H1 (cell line): ENCODE results near the gene C2. TPM values are rescaled to one million over a fixed set of nuclear protein-coding genes. Genes with fewer than 3 reads are reported as not detected.

Experiments used
- EP300 ChIP-seq, 2 experiments: IDR thresholded peaks; 1 replicate in 1 of 2; 2 replicates in 1 of 2; pipeline ENCODE4 v1.6.1; 2011 to 2012; ENCODE audit warnings: low read depth in 2 of 2, low read length in 2 of 2, mild to moderate bottlenecking in 2 of 2, borderline replicate concordance in 1 of 2, inconsistent platforms in 1 of 2, moderate library complexity in 1 of 2
- SUZ12 ChIP-seq: fragments of 200-600 bp; sonication (generic); IDR thresholded peaks from 2 replicates; pipeline ENCODE4 v1.6.1; 2012; ENCODE audit warnings: mild to moderate bottlenecking, inconsistent platforms, low read length, moderate library complexity, mixed read lengths
- polyA plus RNA-seq, 7 experiments: library from polyadenylated mRNA; depleted of rRNA in 3 of 7; stranded (reverse) in 5 of 7; unstranded in 2 of 7; fragments of >200 nt in 5 of 7; fragments of 200-250 nt in 2 of 7; gene quantifications; 1 replicate in 5 of 7; 2 replicates in 1 of 7; 4 replicates in 1 of 7; pipeline versions ENCODE4 v1.2.1 to v1.2.3, GENCODE V29; 2011 to 2013; ENCODE audit warnings: missing spikeins in 2 of 7, mixed read lengths in 2 of 7
- total RNA-seq: library from RNA; stranded (reverse); fragmentation: NEBNext Ultra II Directional; extraction: Animal tissue kit (Norgen Biotek cat#: 25700); gene quantifications from 2 replicates; pipeline ENCODE4 v1.2.1, GENCODE V29; 2021
- TF ChIP-seq, protein P1 (sequence below), 3 experiments: IDR thresholded peaks; 1 replicate in 2 of 3; 2 replicates in 1 of 3; pipeline versions ENCODE4 v1.5.1 to v1.6.1; 2011; ENCODE audit warnings: low read length in 3 of 3, mild to moderate bottlenecking in 3 of 3, inconsistent platforms in 2 of 3, low read depth in 1 of 3, moderate library complexity in 1 of 3; ENCODE audit not compliant: insufficient read depth in 1 of 3; ENCODE audit errors: control extremely low read depth in 1 of 3
- TF ChIP-seq, protein P2 (sequence below): IDR thresholded peaks from 2 replicates; pipeline ENCODE4 v1.6.1; 2011; ENCODE audit warnings: low read length, improper control_type of control experiment

C2 gene
- total and polyA plus RNA-seq, 2 of the 8 experiments (the other 6 are each of a cell fraction or from before 2014, with no cell fraction given), result 0.26 to 0.38 TPM

DNA sequence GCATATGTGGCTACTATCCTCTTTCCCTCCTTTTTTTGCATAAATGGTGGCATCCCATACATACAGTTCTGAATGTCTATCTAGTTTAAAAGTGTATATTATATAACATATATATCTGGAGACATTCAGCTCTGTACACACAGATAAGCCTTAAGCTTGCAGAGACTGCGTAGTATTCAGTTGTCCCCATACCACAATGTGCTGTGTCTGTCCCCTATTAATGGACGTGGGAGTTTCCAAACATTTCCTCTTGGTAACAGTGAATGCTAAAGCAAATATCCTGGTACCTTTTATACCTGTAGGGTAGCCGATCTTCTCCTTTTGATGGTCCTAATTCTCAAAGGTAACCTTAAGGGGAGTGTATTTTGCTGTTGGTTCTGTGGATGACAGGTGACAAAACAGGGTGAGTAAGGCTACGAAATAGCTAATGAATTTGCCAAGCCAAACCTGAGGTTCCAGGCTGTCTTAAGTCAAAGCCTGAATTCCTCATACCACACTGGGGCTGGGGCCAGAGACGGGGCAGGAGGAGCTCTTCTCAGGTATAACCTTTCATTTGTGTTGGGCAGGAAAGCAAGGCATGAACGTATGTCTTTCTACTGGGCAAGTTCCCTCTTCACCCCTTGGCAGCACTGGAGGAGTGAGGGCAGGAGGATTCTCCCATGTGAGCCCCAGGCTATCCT is 7.8 kb upstream of the C2 start (continued):
- TF ChIP-seq, protein P1, sequence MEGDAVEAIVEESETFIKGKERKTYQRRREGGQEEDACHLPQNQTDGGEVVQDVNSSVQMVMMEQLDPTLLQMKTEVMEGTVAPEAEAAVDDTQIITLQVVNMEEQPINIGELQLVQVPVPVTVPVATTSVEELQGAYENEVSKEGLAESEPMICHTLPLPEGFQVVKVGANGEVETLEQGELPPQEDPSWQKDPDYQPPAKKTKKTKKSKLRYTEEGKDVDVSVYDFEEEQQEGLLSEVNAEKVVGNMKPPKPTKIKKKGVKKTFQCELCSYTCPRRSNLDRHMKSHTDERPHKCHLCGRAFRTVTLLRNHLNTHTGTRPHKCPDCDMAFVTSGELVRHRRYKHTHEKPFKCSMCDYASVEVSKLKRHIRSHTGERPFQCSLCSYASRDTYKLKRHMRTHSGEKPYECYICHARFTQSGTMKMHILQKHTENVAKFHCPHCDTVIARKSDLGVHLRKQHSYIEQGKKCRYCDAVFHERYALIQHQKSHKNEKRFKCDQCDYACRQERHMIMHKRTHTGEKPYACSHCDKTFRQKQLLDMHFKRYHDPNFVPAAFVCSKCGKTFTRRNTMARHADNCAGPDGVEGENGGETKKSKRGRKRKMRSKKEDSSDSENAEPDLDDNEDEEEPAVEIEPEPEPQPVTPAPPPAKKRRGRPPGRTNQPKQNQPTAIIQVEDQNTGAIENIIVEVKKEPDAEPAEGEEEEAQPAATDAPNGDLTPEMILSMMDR (IDR thresholded peaks at IDR 0.05; ENCODE audit: control extremely low read depth in 1 of 3, insufficient read depth in 1 of 3, low read depth in 1 of 3, low read length in 3 of 3), result no peak
- TF ChIP-seq EP300 (IDR thresholded peaks at IDR 0.05; ENCODE audit: borderline replicate concordance in 1 of 2, low read depth in 2 of 2, low read length in 2 of 2) (no peak), SUZ12 (no peak)
- TF ChIP-seq, protein P2, sequence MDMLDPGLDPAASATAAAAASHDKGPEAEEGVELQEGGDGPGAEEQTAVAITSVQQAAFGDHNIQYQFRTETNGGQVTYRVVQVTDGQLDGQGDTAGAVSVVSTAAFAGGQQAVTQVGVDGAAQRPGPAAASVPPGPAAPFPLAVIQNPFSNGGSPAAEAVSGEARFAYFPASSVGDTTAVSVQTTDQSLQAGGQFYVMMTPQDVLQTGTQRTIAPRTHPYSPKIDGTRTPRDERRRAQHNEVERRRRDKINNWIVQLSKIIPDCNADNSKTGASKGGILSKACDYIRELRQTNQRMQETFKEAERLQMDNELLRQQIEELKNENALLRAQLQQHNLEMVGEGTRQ, result no peak
